Ovary (tissue), 9 donors: ENCODE data around the gene ERAP2. TPM values are rescaled to one million over a fixed set of nuclear protein-coding genes. Genes with fewer than 3 reads are reported as not detected.

ENCODE experiments used
- DNase-seq, 5 donors: peaks; one replicate each; pipeline ENCODE4 v3.0.0-alpha.2; 2019 to 2020
- H3K27ac ChIP-seq, 2 donors: fragments of 200-600 bp; one replicate each; pipeline versions ENCODE4 v1.5.1 to v1.8.0; 2019 to 2022
- H3K27me3 ChIP-seq: fragments of 200-600 bp; one replicate; pipeline ENCODE4 v1.8.0; 2022
- H3K36me3 ChIP-seq: fragments of 200-600 bp; sonication (generic); one replicate; pipeline ENCODE4 v1.5.1; 2019
- H3K4me1 ChIP-seq: one replicate; pipeline ENCODE4 v1.8.1; 2013; ENCODE audit warnings: mild to moderate bottlenecking, moderate library complexity; ENCODE audit not compliant: insufficient read depth
- H3K4me3 ChIP-seq: fragments of 200-600 bp; sonication (generic); one replicate; pipeline ENCODE4 v1.5.1; 2017
- H3K9me3 ChIP-seq, 2 donors: fragments of 200-600 bp in 1 of 2; sonication (generic) in 1 of 2; one replicate each; pipeline versions ENCODE4 v1.5.1 to v1.8.1; 2013 to 2019; ENCODE audit warnings: mild to moderate bottlenecking in 1 of 2, moderate library complexity in 1 of 2
- CTCF ChIP-seq, 3 donors: fragments of 450-650 bp in 2 of 3; fragments of 200-600 bp in 1 of 3; IDR thresholded peaks; one replicate each; pipeline versions ENCODE4 v1.5.1 to v1.8.0; 2016 to 2022; ENCODE audit warnings: antibody characterized with exemption in 3 of 3, mild to moderate bottlenecking in 1 of 3
- EP300 ChIP-seq: sonication (generic); formaldehyde crosslinking; IDR thresholded peaks from one replicate; pipeline ENCODE4 v1.6.1; 2017; ENCODE audit warnings: antibody characterized with exemption
- POLR2A ChIP-seq: fragments of 450-650 bp; IDR thresholded peaks from one replicate; pipeline ENCODE4 v1.6.1; 2017; ENCODE audit warnings: antibody characterized with exemption, mild to moderate bottlenecking, moderate library complexity
- WGBS, 3 donors: extraction: QIAGEN DNeasy Blood & Tissue Kit in 1 of 3; methylation state at CpG; one replicate each; pipeline versions ENCODE4 v1.1.5 to v1.1.7; 2013 to 2017; 5-methylcytosine and 5-hydroxymethylcytosine counted together
- intact Hi-C, 4 donors: fragments of 100-400 bp; cut with DNase I; formaldehyde crosslinking; loops; one replicate each; pipeline versions ENCODE4 v1.11.0 to v1.15.1; 2022 to 2023
- polyA plus RNA-seq, 2 donors: library from polyadenylated mRNA; stranded (reverse); fragments of 200-250 nt in 1 of 2; fragments of 350-450 nt in 1 of 2; fragmentation: Illumina TruSeq in 1 of 2; extraction: RNeasy Lipid Tissue Mini Kit (QIAGEN cat#74804) in 1 of 2; gene quantifications; one replicate each; pipeline ENCODE4 v1.2.3, GENCODE V29; 2013 to 2014
- total RNA-seq, 7 donors: library from RNA; depleted of rRNA in 2 of 7; stranded (reverse); fragments of >200 nt in 2 of 7; fragmentation: NEBNext Ultra II Directional in 3 of 7; extraction: Animal tissue kit (Norgen Biotek cat#: 25700) in 3 of 7; gene quantifications; one replicate each; pipeline versions ENCODE4 v1.1.0 to v1.2.4, GENCODE V29; 2016 to 2023
- donor health status: DM: no; HTN: no; CAD: no; lungs with moderate emphysema.
- donor health status: DM: no; HTN: no; CAD: no.
- donor health status: Bipolar disorder and iron deficiency.
- donor health status: DM: yes; HTN: yes; CAD: no.
- donor health status: DM: no; HTN: no; CAD: no.
- donor health status: DM: yes; HTN: yes; CAD: no.

The ERAP2 gene
- total and polyA plus RNA-seq, 9 donors = 1.3 to 22.0 (median 15.9) TPM

- intact Hi-C loops = no loop called here
- no peak for DNase-seq
- WGBS, 3 donors = 82 to 86% (median 84%) methylated on average over 1 of the region's 1 CpG
Measured at GRCh38 chr5:96931605-96932004, 55.3 kb downstream of the ERAP2 start.

GRCh38 chr5:96932026-96932425 lies 55.7 kb downstream of the ERAP2 start:
- no peak for TF ChIP-seq CTCF (IDR thresholded peaks at IDR 0.05)
- no peak for TF ChIP-seq POLR2A
- TF ChIP-seq EP300 = no peak
- H3K9me3 ChIP-seq = no peaks in the 10 kb centered on the region
- H3K4me1 ChIP-seq = no peaks in the 10 kb centered on the region
- intact Hi-C loops = no loop called here
- no peak for DNase-seq
- H3K4me3 ChIP-seq = no peak overlapping the region
- no peaks in the 10 kb centered on the region for H3K27me3 ChIP-seq
- H3K36me3 ChIP-seq = no peaks in the 10 kb centered on the region
- WGBS, 3 donors = 82 to 94% (median 91%) methylated on average over 5 of the region's 5 CpGs
- no peak overlapping the region for H3K27ac ChIP-seq

More at GRCh38 chr5:96931605-96932004, 55.3 kb downstream of the ERAP2 start:
- Histone ChIP-seq H3K36me3 (no peaks in the 10 kb centered on the region), H3K9me3 (no peaks in the 10 kb centered on the region), H3K27ac (no peak overlapping the region), H3K4me1 (no peaks in the 10 kb centered on the region), H3K27me3 (no peaks in the 10 kb centered on the region), H3K4me3 (no peak overlapping the region)
- TF ChIP-seq POLR2A (no peak), CTCF (IDR thresholded peaks at IDR 0.05) (no peak), EP300 (no peak)

GRCh38 chr5:96933764-96934707 lies 57.7 kb downstream of the ERAP2 start:
- Histone ChIP-seq H3K4me3 (peak overlapping the region; percentile 67), H3K27ac (peak overlapping the region; percentile 86 to 97), H3K27me3 (no peaks in the 10 kb centered on the region), H3K9me3 (no peaks in the 10 kb centered on the region), H3K36me3 (no peaks in the 10 kb centered on the region), H3K4me1 (no peaks in the 10 kb centered on the region)
- peak in 1 of 5 donors; percentile 21 for DNase-seq
- intact Hi-C loops = no loop called here
- WGBS, 3 donors = 13 to 20% (median 14%) methylated on average over 13 of the region's 13 CpGs
- TF ChIP-seq POLR2A (no peak), CTCF (IDR thresholded peaks at IDR 0.05) (no peak), EP300 (no peak)

GRCh38 chr5:96934708-96935558 lies 58.6 kb downstream of the ERAP2 start:
- intact Hi-C loops = loop anchor here in 1 of 4 donors (1.0 kb wide), 1 partner anchor 58 kb away; no protein-coding TSS in a partner anchor
- peak; percentile 88 to 94 (median 88) for DNase-seq
- Histone ChIP-seq H3K27me3 (no peaks in the 10 kb centered on the region), H3K9me3 (no peaks in the 10 kb centered on the region), H3K27ac (peak overlapping the region; percentile 86 to 97), H3K4me3 (peak overlapping the region; percentile 67), H3K36me3 (no peaks in the 10 kb centered on the region), H3K4me1 (no peaks in the 10 kb centered on the region)
- 0 to 1% (median 0%) methylated on average over 53 to 80 of the region's 80 CpGs for WGBS, 3 donors
- TF ChIP-seq EP300 (no peak), CTCF (IDR thresholded peaks at IDR 0.05) (peak in 2 of 3 donors; percentile 18 to 52), POLR2A (peak; percentile 76)
